Keratinocyte (primary cell): ENCODE measurements around the gene IDH3A.

Source experiments
- EZH2 ChIP-seq: IDR thresholded peaks from one replicate; pipeline ENCODE4 v1.6.1; 2012; ENCODE audit warnings: inconsistent platforms, mild to moderate bottlenecking, low read length, moderate library complexity
- TF ChIP-seq, protein P1 (sequence below), 3 experiments: IDR thresholded peaks in 1 of 3; conservative IDR thresholded peaks in 1 of 3; optimal IDR thresholded peaks in 1 of 3; 2 replicates in 2 of 3; 3 replicates in 1 of 3; pipeline versions ENCODE3 to v1.5.1; 2011; ENCODE audit warnings: low read length in 3 of 3, mild to moderate bottlenecking in 3 of 3, moderate library complexity in 2 of 3, control low read depth in 1 of 3, inconsistent platforms in 1 of 3; ENCODE audit not compliant: insufficient read depth in 2 of 3; ENCODE audit errors: extremely low read depth in 1 of 3

DNA sequence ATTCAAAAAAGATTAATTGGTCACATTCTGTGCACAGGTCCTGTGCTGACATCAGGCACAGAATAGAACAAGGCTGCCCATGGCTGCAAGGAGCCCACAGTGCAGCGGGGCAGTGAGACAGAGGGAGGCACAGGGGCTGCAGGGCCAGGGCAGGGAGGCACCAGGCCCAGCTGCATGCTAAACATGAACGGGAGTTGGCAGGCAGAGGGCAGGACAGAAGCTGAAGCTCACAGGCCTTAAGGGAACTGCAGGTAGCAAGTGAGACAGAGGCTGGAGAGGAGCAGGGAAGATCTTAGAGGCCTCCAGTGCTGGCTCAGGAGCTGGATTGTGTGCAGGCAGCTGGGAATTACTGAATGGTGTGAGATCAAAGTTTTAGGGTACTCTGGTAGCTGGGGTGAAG, 26.2 kb downstream of the IDH3A start:
- TF ChIP-seq, protein P1, sequence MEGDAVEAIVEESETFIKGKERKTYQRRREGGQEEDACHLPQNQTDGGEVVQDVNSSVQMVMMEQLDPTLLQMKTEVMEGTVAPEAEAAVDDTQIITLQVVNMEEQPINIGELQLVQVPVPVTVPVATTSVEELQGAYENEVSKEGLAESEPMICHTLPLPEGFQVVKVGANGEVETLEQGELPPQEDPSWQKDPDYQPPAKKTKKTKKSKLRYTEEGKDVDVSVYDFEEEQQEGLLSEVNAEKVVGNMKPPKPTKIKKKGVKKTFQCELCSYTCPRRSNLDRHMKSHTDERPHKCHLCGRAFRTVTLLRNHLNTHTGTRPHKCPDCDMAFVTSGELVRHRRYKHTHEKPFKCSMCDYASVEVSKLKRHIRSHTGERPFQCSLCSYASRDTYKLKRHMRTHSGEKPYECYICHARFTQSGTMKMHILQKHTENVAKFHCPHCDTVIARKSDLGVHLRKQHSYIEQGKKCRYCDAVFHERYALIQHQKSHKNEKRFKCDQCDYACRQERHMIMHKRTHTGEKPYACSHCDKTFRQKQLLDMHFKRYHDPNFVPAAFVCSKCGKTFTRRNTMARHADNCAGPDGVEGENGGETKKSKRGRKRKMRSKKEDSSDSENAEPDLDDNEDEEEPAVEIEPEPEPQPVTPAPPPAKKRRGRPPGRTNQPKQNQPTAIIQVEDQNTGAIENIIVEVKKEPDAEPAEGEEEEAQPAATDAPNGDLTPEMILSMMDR (optimal IDR thresholded peaks at IDR 0.05 in 1 of 3, IDR thresholded peaks at IDR 0.05 in 1 of 3, conservative IDR thresholded peaks at IDR 0.05 in 1 of 3; ENCODE audit: extremely low read depth in 1 of 3, insufficient read depth in 2 of 3, low read length in 3 of 3), result no peak
- no peak for TF ChIP-seq EZH2
